ENCODE measurements around the gene TMEM53.

Gene TMEM53

GRCh38 chr1:44624268-44624901, 49.9 kb downstream of the TMEM53 start:
- no peak for DNase-seq

GRCh38 chr1:44621841-44622286, 52.4 kb downstream of the TMEM53 start:
- DNase-seq, result no peak

GRCh38 chr1:44620072-44620471, 54.2 kb downstream of the TMEM53 start:
- no peak for DNase-seq

- DNase-seq, result no peak
Observed at GRCh38 chr1:44619261-44619900, 54.9 kb downstream of the TMEM53 start.

GRCh38 chr1:44617703-44618029, 56.6 kb downstream of the TMEM53 start:
- no peak for DNase-seq

- no peak for DNase-seq
Observed at GRCh38 chr1:44616991-44617702, 57.1 kb downstream of the TMEM53 start.

- no peak for DNase-seq
Observed at GRCh38 chr1:44616284-44616990, 57.8 kb downstream of the TMEM53 start.

- DNase-seq, result no peak
Observed at GRCh38 chr1:44613941-44614340, 60.3 kb downstream of the TMEM53 start.

- DNase-seq, result no peak
Observed at GRCh38 chr1:44611866-44612265, 62.4 kb downstream of the TMEM53 start.

GRCh38 chr1:44611419-44611818, 62.9 kb downstream of the TMEM53 start:
- DNase-seq, result no peak

GRCh38 chr1:44610527-44611148, 63.6 kb downstream of the TMEM53 start:
- no peak for DNase-seq

- DNase-seq, result no peak
Observed at GRCh38 chr1:44609768-44610526, 64.3 kb downstream of the TMEM53 start.

- no peak for DNase-seq
Observed at GRCh38 chr1:44609412-44609767, 64.9 kb downstream of the TMEM53 start.

- DNase-seq, result no peak
Observed at GRCh38 chr1:44608141-44608540, 66.1 kb downstream of the TMEM53 start.

GRCh38 chr1:44606701-44607281, 67.5 kb downstream of the TMEM53 start:
- DNase-seq, result no peak

- no peak for DNase-seq
Observed at GRCh38 chr1:44605914-44606615, 68.2 kb downstream of the TMEM53 start.

- DNase-seq, result no peak
Observed at GRCh38 chr1:44604157-44604955, 69.9 kb downstream of the TMEM53 start.

- DNase-seq, result no peak
Observed at GRCh38 chr1:44603718-44604117, 70.6 kb downstream of the TMEM53 start.
